Activated gamma-delta T cell treated with anti-CD3 and anti-CD28 coated beads, Interleukin-2, amount 50 U/mL, for 16 hours (primary cell): ENCODE results near the gene PLCH1.
"Not testable (repeated sequence)": the region's sequence is repeated elsewhere in the genome, so short reads cannot be mapped to it uniquely, and the experiment has no call there.

Source experiments
- DNase-seq: peaks from one replicate; pipeline ENCODE4 v3.0.0-alpha.2; 2020; ENCODE audit warnings: low read depth

Gene PLCH1

DNA sequence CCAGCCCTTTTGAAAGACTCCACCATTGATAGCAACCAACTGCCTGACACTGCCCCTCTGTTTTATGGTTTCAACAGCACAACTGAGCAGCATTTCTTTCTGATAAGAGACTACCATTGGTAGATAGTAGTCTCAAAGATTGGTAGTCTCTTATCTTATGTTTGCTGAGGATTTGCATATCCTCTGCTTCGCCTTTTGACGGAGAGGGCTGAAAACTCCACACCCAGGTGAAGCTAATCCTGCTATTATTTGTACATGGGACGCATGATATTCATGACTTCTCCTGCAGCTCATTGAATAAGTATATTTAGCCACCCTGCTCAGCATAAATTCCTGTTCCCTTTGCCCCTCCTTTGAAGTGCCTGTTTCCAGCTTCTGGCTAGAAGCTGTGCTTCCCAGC, 332.0 kb downstream of the PLCH1 start:
- DNase-seq, result no peak

GRCh38 chr3:155411500-155412223, 333.2 kb downstream of the PLCH1 start:
- no peak for DNase-seq

- no peak for DNase-seq
Observed at GRCh38 chr3:155409336-155409735, 335.5 kb downstream of the PLCH1 start.

- DNase-seq, result no peak
Observed at GRCh38 chr3:155407971-155408370, 336.9 kb downstream of the PLCH1 start.

- no peak for DNase-seq
Observed at GRCh38 chr3:155407331-155407730, 337.5 kb downstream of the PLCH1 start.

GRCh38 chr3:155404486-155404885, 340.4 kb downstream of the PLCH1 start:
- no peak for DNase-seq

GRCh38 chr3:155402656-155403055, 342.2 kb downstream of the PLCH1 start:
- no peak for DNase-seq

GRCh38 chr3:155398046-155398445, 346.8 kb downstream of the PLCH1 start:
- no peak for DNase-seq

- DNase-seq, result not testable (repeated sequence)
Observed at GRCh38 chr3:155394896-155395295, 350.0 kb downstream of the PLCH1 start.

- no peak for DNase-seq
Observed at GRCh38 chr3:155394240-155394639, 350.6 kb downstream of the PLCH1 start.

DNA sequence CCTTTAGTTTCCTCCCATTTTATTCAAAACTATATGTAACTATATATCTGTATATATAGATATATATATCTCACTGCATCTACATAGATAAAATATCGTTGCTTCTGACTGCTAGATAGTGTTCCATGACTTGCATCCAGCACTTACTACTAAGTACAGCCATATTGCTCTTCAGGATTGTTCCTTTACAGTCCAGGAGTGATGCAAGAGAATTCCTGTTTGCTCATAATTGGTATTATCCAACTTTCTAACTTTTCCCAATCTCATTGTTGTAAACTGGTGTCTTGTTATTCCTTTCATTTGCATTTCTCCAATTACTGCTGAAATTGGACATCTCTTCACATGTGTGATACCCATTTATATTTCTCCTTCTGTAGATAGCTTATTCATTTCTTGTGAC, 351.6 kb downstream of the PLCH1 start:
- no peak for DNase-seq

- DNase-seq, result no peak
Observed at GRCh38 chr3:155392138-155392537, 352.7 kb downstream of the PLCH1 start.

GRCh38 chr3:155391551-155391958, 353.3 kb downstream of the PLCH1 start:
- no peak for DNase-seq

DNA sequence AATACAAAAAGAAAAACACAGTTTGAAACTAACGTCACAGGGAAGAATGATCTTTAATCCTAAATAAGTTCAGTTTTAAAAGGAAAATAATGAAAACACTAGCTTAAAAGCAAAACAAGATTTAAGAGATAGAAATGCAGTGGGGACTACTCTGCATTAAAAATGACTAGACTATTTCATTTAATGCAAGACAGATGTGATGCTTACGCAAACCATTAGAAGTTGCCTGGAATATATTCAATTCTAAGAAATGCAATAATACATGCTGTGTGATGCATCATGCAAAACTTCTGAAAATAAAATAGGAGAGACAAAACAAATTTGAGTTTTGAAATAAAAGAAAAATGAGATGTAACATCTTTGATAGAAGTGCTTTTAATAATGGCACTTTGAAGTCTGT, 353.8 kb downstream of the PLCH1 start:
- DNase-seq, result no peak

DNA sequence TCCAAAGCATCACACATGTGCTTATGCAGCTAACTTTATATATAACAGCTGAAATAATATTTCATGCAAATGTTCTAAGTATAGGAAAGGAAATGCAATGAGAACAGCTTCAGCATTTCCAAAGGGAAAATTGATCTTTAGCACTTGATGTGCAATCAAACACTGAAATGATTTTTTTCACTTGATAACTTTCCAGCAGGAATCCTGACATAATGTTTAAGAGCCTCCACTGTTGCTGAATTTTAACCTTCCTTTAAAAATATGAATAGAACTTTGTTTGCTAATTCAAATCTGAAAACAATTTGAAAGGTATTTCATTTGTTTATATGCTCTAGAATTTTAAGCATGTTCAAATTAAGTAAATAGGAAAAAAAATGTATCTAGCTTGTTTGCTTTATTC, 354.5 kb downstream of the PLCH1 start:
- DNase-seq, result no peak

GRCh38 chr3:155388417-155388816, 356.5 kb downstream of the PLCH1 start:
- no peak for DNase-seq

DNA sequence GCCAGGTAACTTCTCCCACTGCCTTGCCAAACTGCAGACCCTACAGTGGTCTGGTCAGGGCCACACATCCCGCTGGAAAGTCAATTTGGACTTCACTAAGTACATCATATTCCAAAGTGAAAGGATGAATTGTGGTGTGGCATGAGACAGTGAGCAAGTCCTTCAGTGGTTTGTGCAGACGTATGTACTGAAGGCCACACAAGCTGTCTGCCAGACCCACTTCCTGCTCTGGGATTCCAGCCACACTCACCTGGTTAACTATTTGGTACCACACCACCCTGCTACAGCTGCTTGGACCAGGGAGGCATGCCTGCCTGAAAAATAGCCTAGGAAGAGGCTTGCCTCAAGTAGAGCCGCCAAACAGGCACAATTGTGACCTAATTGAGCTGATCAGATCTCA, 357.3 kb downstream of the PLCH1 start:
- DNase-seq, result no peak

DNA sequence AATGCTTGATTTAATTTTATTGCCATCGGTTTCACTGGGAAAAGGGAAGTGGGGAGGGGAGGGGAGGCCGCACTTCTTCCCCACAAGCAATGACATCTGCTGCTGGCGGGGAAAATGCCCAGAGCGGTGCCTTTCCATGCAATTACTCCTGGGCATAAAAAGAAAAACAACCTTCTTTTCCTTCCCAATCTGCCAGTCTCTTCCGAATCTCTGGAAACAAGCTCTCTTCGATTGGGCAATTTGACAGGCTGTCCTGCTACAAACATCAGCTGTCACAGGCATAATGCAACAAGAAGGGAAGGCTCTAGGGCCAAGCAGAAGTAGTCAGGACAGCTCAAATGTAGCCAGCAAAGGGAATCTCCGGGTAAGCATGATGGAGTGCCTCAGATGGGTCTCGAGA, 358.0 kb downstream of the PLCH1 start:
- DNase-seq, result no peak

DNA sequence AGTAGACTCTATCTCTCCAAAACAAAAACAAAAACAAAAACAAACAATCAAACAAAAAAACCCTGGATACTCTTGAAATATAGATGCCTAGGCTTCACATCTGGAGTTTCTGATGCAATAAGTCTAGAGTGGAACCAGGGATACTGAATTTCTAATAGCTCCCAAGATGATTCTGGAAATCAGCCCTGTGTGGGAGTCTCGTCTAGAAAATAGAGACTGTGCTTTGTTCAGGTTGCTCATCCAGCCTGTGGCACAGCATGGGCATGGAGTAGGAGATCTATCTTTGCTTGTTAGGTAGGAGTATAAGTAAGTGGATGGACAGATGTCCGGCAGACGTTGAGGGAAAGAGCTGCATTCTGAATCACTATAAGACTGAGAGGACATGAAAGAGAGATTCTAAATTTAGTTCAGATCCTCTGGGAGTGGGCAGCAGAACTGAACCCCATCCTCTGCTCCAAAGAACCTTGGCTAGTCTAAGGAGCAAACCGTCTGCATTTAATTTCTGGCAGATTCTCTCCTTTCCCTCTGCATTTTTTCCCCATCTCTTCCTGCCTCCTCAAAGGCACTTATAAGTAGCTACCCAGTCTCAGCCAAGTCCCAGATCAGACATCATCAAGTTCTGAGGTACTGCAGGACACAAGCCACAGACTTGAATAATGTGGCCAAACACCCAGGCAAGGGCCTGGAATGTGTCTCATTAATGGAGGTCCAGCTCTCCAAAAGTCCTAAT, 358.8 kb downstream of the PLCH1 start:
- DNase-seq, result no peak

- DNase-seq, result no peak
Observed at GRCh38 chr3:155382396-155383042, 362.4 kb downstream of the PLCH1 start.

DNA sequence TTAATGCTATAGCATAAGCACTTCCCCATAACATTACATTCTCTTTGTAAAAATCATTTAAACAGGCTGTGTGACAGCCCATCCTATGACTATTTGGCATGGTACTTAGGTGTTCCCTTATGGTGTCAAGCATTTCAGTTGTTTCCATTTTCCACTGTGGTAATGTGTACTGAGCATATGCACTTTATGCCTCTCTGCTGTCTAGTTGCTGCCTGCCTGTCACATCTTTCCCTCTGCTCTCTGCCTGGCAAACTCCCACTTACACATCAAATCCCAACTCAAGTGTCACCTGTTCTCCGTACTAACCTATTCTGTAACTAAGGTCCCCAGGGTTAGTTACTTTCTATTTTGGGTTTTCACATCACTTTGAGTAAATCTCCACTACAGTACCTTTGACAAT, 367.0 kb downstream of the PLCH1 start:
- no peak for DNase-seq

GRCh38 chr3:155377071-155377470, 367.8 kb downstream of the PLCH1 start:
- DNase-seq, result no peak

DNA sequence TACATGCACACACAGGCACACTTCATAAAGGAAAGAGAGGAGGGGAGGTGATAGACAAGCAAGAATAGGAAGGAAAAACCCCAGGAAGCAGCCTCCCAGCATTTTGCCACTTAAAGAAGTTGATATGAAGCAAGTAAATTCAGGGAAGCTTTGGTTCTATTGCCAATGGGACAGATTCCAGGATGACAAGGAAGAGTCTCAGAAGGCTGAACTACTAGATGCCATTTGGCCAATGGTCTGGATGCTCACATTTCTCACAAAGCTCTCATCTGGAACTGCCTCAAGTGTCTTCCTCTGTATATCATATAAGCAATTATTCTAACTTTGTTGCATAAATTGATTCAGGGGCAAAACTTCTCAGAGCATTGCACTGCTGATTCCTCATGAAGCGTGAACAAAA, 372.6 kb downstream of the PLCH1 start:
- DNase-seq, result no peak
